SK-N-SH treated with all-trans-retinoic acid at 6 μM for 48 hours (cell line): Measurements from ENCODE around the gene ULBP1.

Source experiments
- ATAC-seq: fragments of 200-7000 bp; cut with Tn5 transposase; 3 replicates; pipeline ENCODE4 v1.9.1; 2020; ENCODE audit warnings: mild to moderate bottlenecking, moderate library complexity
- ARNTL ChIP-seq: fragments of 450-650 bp; formaldehyde crosslinking; IDR thresholded peaks from 2 replicates; pipeline ENCODE4 v1.5.0; 2020; ENCODE audit warnings: low read depth, mild to moderate bottlenecking, moderate library complexity, borderline replicate concordance
- BACH2 ChIP-seq: fragments of 250-450 bp; sonication (Bioruptor Pico); IDR thresholded peaks from 2 replicates; pipeline ENCODE4 v1.9.0; 2021; ENCODE audit warnings: mild to moderate bottlenecking, borderline replicate concordance
- CREB5 ChIP-seq: fragments of 250-450 bp; sonication (Bioruptor Pico); IDR thresholded peaks from 2 replicates; pipeline ENCODE4 v1.5.1; 2020; ENCODE audit warnings: low read depth, mild to moderate bottlenecking, moderate library complexity
- CSDC2 ChIP-seq: fragments of 250-450 bp; sonication (Bioruptor Pico); IDR thresholded peaks from 2 replicates; pipeline ENCODE4 v1.5.0; 2020; ENCODE audit warnings: mild to moderate bottlenecking, moderate library complexity
- CSRNP3 ChIP-seq: fragments of 250-450 bp; sonication (Bioruptor Pico); IDR thresholded peaks from 2 replicates; pipeline ENCODE4 v1.5.1; 2021; ENCODE audit warnings: mild to moderate bottlenecking, moderate library complexity
- GLIS3 ChIP-seq: fragments of 250-450 bp; sonication (Bioruptor Pico); IDR thresholded peaks from 2 replicates; pipeline ENCODE4 v1.5.0; 2020; ENCODE audit warnings: mild to moderate bottlenecking, moderate library complexity
- ISL1 ChIP-seq: fragments of 250-450 bp; sonication (Bioruptor Pico); IDR thresholded peaks from 2 replicates; pipeline ENCODE4 v2.1.2; 2022; ENCODE audit warnings: mild to moderate bottlenecking, moderate library complexity
- OSR1 ChIP-seq: fragments of 250-450 bp; sonication (Bioruptor Pico); IDR thresholded peaks from 2 replicates; pipeline ENCODE4 v1.8.0; 2022; ENCODE audit warnings: moderate library complexity, mild to moderate bottlenecking, inconsistent platforms
- PATZ1 ChIP-seq: fragments of 250-450 bp; sonication (Bioruptor Pico); IDR thresholded peaks from 2 replicates; pipeline ENCODE4 v1.8.0; 2020; ENCODE audit warnings: mild to moderate bottlenecking, moderate library complexity, borderline replicate concordance
- POU6F1 ChIP-seq: fragments of 250-450 bp; sonication (Bioruptor Pico); IDR thresholded peaks from 2 replicates; pipeline ENCODE4 v1.8.0; 2021; ENCODE audit warnings: low read depth, mild to moderate bottlenecking, moderate library complexity, borderline replicate concordance
- PPARA ChIP-seq: fragments of 250-450 bp; sonication (Bioruptor Pico); IDR thresholded peaks from 2 replicates; pipeline ENCODE4 v1.5.0; 2020; ENCODE audit warnings: mild to moderate bottlenecking, borderline replicate concordance
- RARB ChIP-seq: fragments of 250-450 bp; sonication (Bioruptor Pico); IDR thresholded peaks from 2 replicates; pipeline ENCODE4 v1.8.0; 2021; ENCODE audit warnings: mild to moderate bottlenecking, moderate library complexity
- SNAI2 ChIP-seq: fragments of 250-450 bp; sonication (Bioruptor Pico); IDR thresholded peaks from 2 replicates; pipeline ENCODE4 v1.5.0; 2020; ENCODE audit warnings: mild to moderate bottlenecking, moderate library complexity
- TCF4 ChIP-seq: fragments of 250-450 bp; sonication (Bioruptor Pico); IDR thresholded peaks from 2 replicates; pipeline ENCODE4 v1.8.0; 2021; ENCODE audit warnings: mild to moderate bottlenecking, moderate library complexity, borderline replicate concordance
- TOX ChIP-seq: fragments of 250-450 bp; sonication (Bioruptor Pico); IDR thresholded peaks from 2 replicates; pipeline ENCODE4 v1.8.0; 2021; ENCODE audit warnings: mild to moderate bottlenecking, moderate library complexity, borderline replicate concordance
- TSHZ2 ChIP-seq: fragments of 250-450 bp; sonication (Bioruptor Pico); IDR thresholded peaks from 2 replicates; pipeline ENCODE4 v1.5.0; 2020; ENCODE audit warnings: mild to moderate bottlenecking, moderate library complexity
- ZC3H10 ChIP-seq: fragments of 250-450 bp; sonication (Bioruptor Pico); IDR thresholded peaks from 2 replicates; pipeline ENCODE4 v1.5.1; 2021; ENCODE audit warnings: mild to moderate bottlenecking, moderate library complexity
- ZFP3 ChIP-seq: fragments of 250-450 bp; sonication (Bioruptor Pico); IDR thresholded peaks from 2 replicates; pipeline ENCODE4 v1.5.0; 2020; ENCODE audit warnings: mild to moderate bottlenecking, moderate library complexity
- ZFP30 ChIP-seq: fragments of 450-650 bp; formaldehyde crosslinking; IDR thresholded peaks from 2 replicates; pipeline ENCODE4 v1.5.0; 2022; ENCODE audit warnings: mild to moderate bottlenecking, moderate library complexity
- ZNF565 ChIP-seq: fragments of 450-650 bp; formaldehyde crosslinking; conservative IDR thresholded peaks from 2 replicates; pipeline ENCODE4 v1.5.0; 2020; ENCODE audit warnings: low read depth, mild to moderate bottlenecking, moderate library complexity
- ZNF8 ChIP-seq: fragments of 450-650 bp; formaldehyde crosslinking; IDR thresholded peaks from 2 replicates; pipeline ENCODE4 v1.5.0; 2020; ENCODE audit warnings: mild to moderate bottlenecking, moderate library complexity

Gene ULBP1

GRCh38 chr6:149935246-149935645 is 28.5 kb upstream of the ULBP1 start:
- TF ChIP-seq ISL1 (CRISPR knock-in tag), result no peak
- TF ChIP-seq ZNF8 (CRISPR knock-in tag), result no peak
- no peak for TF ChIP-seq ZNF565 (CRISPR knock-in tag)
- no peak for TF ChIP-seq ARNTL
- TF ChIP-seq CSRNP3 (CRISPR knock-in tag), result no peak
- no peak for TF ChIP-seq GLIS3 (CRISPR knock-in tag)
- TF ChIP-seq ZFP3, result no peak
- no peak for TF ChIP-seq TOX (CRISPR knock-in tag)
- TF ChIP-seq CSDC2 (CRISPR knock-in tag), result no peak
- no peak for TF ChIP-seq ZFP30 (CRISPR knock-in tag)
- no peak for TF ChIP-seq CREB5 (CRISPR knock-in tag)
- no peak for TF ChIP-seq ZC3H10 (CRISPR knock-in tag)
- no peak for TF ChIP-seq RARB (CRISPR knock-in tag)
- TF ChIP-seq SNAI2 (CRISPR knock-in tag), result no peak
- no peak for TF ChIP-seq POU6F1 (CRISPR knock-in tag)
- no peak for TF ChIP-seq PPARA (CRISPR knock-in tag)
- no peak for ATAC-seq

- TF ChIP-seq TCF4 (CRISPR knock-in tag), result no peak
- no peak for TF ChIP-seq CREB5 (CRISPR knock-in tag)
- TF ChIP-seq ZC3H10 (CRISPR knock-in tag), result no peak
- TF ChIP-seq TSHZ2 (CRISPR knock-in tag), result no peak
- TF ChIP-seq ZFP30 (CRISPR knock-in tag), result no peak
- TF ChIP-seq ZNF8 (CRISPR knock-in tag), result no peak
- TF ChIP-seq OSR1 (CRISPR knock-in tag), result no peak
- TF ChIP-seq SNAI2 (CRISPR knock-in tag), result no peak
- no peak for TF ChIP-seq ISL1 (CRISPR knock-in tag)
- TF ChIP-seq TOX (CRISPR knock-in tag), result no peak
- no peak for TF ChIP-seq CSDC2 (CRISPR knock-in tag)
- TF ChIP-seq ZFP3, result no peak
- TF ChIP-seq, all 23 proteins: peak for 0
- no peak for ATAC-seq
Measured at GRCh38 chr6:149935668-149936067, 28.1 kb upstream of the ULBP1 start.

GRCh38 chr6:149936743-149937142 is 27.0 kb upstream of the ULBP1 start:
- ATAC-seq, result no peak
- TF ChIP-seq PATZ1 (CRISPR knock-in tag), result no peak
- TF ChIP-seq BACH2 (CRISPR knock-in tag), result no peak
- TF ChIP-seq OSR1 (CRISPR knock-in tag), result no peak
- TF ChIP-seq ARNTL, result no peak
- TF ChIP-seq TOX (CRISPR knock-in tag), result no peak
- TF ChIP-seq SNAI2 (CRISPR knock-in tag), result no peak
- TF ChIP-seq ZNF565 (CRISPR knock-in tag), result no peak
- no peak for TF ChIP-seq CSDC2 (CRISPR knock-in tag)
- no peak for TF ChIP-seq ISL1 (CRISPR knock-in tag)
- TF ChIP-seq CREB5 (CRISPR knock-in tag), result no peak
- no peak for TF ChIP-seq POU6F1 (CRISPR knock-in tag)

GRCh38 chr6:149938013-149938570 is 25.7 kb upstream of the ULBP1 start:
- peak; percentile 33 for ATAC-seq
